ENCODE measurements around the gene SF3B1. TPM values are rescaled to one million over a fixed set of nuclear protein-coding genes. Genes with fewer than 3 reads are reported as not detected.
"Not testable (repeated sequence)": the region's sequence is repeated elsewhere in the genome, so short reads cannot be mapped to it uniquely, and the experiment has no call there.

Gene SF3B1
- total RNA-seq, 1 experiment from 2014 or later: 249 TPM

- BruUV-seq (replicated peaks): no TSS peak
- Mint-ChIP-seq H3K4me1 (ENCODE audit: low read depth, unreplicated experiment) (peaks cover 18% of the 10 kb centered on the region), H3K9me3 (ENCODE audit: low read depth, unreplicated experiment) (no peaks in the 10 kb centered on the region), H3K27ac (ENCODE audit: unreplicated experiment) (no peak overlapping the region), H3K27me3 (ENCODE audit: unreplicated experiment) (no peaks in the 10 kb centered on the region), H3K36me3 (ENCODE audit: insufficient read depth, unreplicated experiment) (no peaks in the 10 kb centered on the region), H3K4me3 (ENCODE audit: low read depth, unreplicated experiment) (no peak overlapping the region)
- DNase-seq: no peak
- no peak for TF ChIP-seq CTCF (IDR thresholded peaks at IDR 0.05; ENCODE audit: unreplicated experiment)
- intact Hi-C loops (cut with micrococcal nuclease; ENCODE audit: unreplicated experiment): loop anchor here (1.0 to 5.0 kb wide), 4 partner anchors 187 to 528 kb away; no protein-coding TSS in a partner anchor
- CTCF ChIA-PET: interaction anchor here (1.0 to 2.6 kb wide), 3 partner anchors 186 to 264 kb away, joined by 3 to 7 read pairs (median 4); no protein-coding TSS in a partner anchor
Observed at GRCh38 chr2:197378086-197378485, 56.7 kb downstream of the SF3B1 start.

- no peak for TF ChIP-seq CTCF (IDR thresholded peaks at IDR 0.05; ENCODE audit: unreplicated experiment)
- H3K9me3 Mint-ChIP-seq (ENCODE audit: low read depth, unreplicated experiment): no peaks in the 10 kb centered on the region
- no peaks in the 10 kb centered on the region for H3K27me3 Mint-ChIP-seq (ENCODE audit: unreplicated experiment)
- H3K27ac Mint-ChIP-seq (ENCODE audit: unreplicated experiment): no peak overlapping the region
- no TSS peak for BruUV-seq (replicated peaks)
- no peak for DNase-seq
- H3K36me3 Mint-ChIP-seq (ENCODE audit: insufficient read depth, unreplicated experiment): no peaks in the 10 kb centered on the region
- intact Hi-C loops (cut with micrococcal nuclease; ENCODE audit: unreplicated experiment): loop anchor here (1.0 to 5.0 kb wide), 5 partner anchors 67 to 527 kb away; partner anchors contain the start of gene ANKRD44
- peaks cover 18% of the 10 kb centered on the region for H3K4me1 Mint-ChIP-seq (ENCODE audit: low read depth, unreplicated experiment)
- CTCF ChIA-PET: interaction anchor here (0.7 to 2.6 kb wide), 3 partner anchors 104 to 339 kb away, joined by 3 to 7 read pairs (median 3); no protein-coding TSS in a partner anchor
- H3K4me3 Mint-ChIP-seq (ENCODE audit: low read depth, unreplicated experiment): no peak overlapping the region
Observed at GRCh38 chr2:197377670-197378069, 57.2 kb downstream of the SF3B1 start.

GRCh38 chr2:197372592-197372991 lies 62.2 kb downstream of the SF3B1 start:
- no TSS peak for BruUV-seq (replicated peaks)
- Mint-ChIP-seq H3K36me3 (ENCODE audit: insufficient read depth, unreplicated experiment) (no peaks in the 10 kb centered on the region), H3K9me3 (ENCODE audit: low read depth, unreplicated experiment) (no peaks in the 10 kb centered on the region), H3K4me3 (ENCODE audit: low read depth, unreplicated experiment) (no peak overlapping the region), H3K4me1 (ENCODE audit: low read depth, unreplicated experiment) (peaks cover 12% of the 10 kb centered on the region), H3K27ac (ENCODE audit: unreplicated experiment) (no peak overlapping the region), H3K27me3 (ENCODE audit: unreplicated experiment) (no peaks in the 10 kb centered on the region)
- intact Hi-C loops (cut with micrococcal nuclease; ENCODE audit: unreplicated experiment): no loop called here
- DNase-seq: no peak
- CTCF ChIA-PET: interaction anchor here (0.7 kb wide), 1 partner anchor 181 kb away, joined by 4 read pairs; no protein-coding TSS in a partner anchor
- TF ChIP-seq CTCF (IDR thresholded peaks at IDR 0.05; ENCODE audit: unreplicated experiment): no peak

- H3K9me3 Mint-ChIP-seq (ENCODE audit: low read depth, unreplicated experiment); H3K27me3 Mint-ChIP-seq (ENCODE audit: unreplicated experiment); BruUV-seq (replicated peaks); H3K27ac Mint-ChIP-seq (ENCODE audit: unreplicated experiment); DNase-seq; intact Hi-C loops (cut with micrococcal nuclease; ENCODE audit: unreplicated experiment); H3K4me3 Mint-ChIP-seq (ENCODE audit: low read depth, unreplicated experiment); H3K36me3 Mint-ChIP-seq (ENCODE audit: insufficient read depth, unreplicated experiment): not testable (repeated sequence)
- CTCF ChIA-PET: interaction anchor here (0.6 to 1.2 kb wide), 3 partner anchors 12 to 89 kb away, joined by 3 to 4 read pairs (median 3); no protein-coding TSS in a partner anchor
- peaks cover 12% of the 10 kb centered on the region for H3K4me1 Mint-ChIP-seq (ENCODE audit: low read depth, unreplicated experiment)
Observed at GRCh38 chr2:197370664-197371063, 64.2 kb downstream of the SF3B1 start.

GRCh38 chr2:197369933-197370320 lies 64.9 kb downstream of the SF3B1 start:
- no peaks in the 10 kb centered on the region for H3K9me3 Mint-ChIP-seq (ENCODE audit: low read depth, unreplicated experiment)
- intact Hi-C loops (cut with micrococcal nuclease; ENCODE audit: unreplicated experiment): no loop called here
- H3K4me3 Mint-ChIP-seq (ENCODE audit: low read depth, unreplicated experiment): peak overlapping the region; percentile 12
- TF ChIP-seq CTCF (IDR thresholded peaks at IDR 0.05; ENCODE audit: unreplicated experiment): no peak
- H3K36me3 Mint-ChIP-seq (ENCODE audit: insufficient read depth, unreplicated experiment): no peaks in the 10 kb centered on the region
- peak overlapping the region; percentile 21 for H3K27ac Mint-ChIP-seq (ENCODE audit: unreplicated experiment)
- peaks cover 12% of the 10 kb centered on the region for H3K4me1 Mint-ChIP-seq (ENCODE audit: low read depth, unreplicated experiment)
- BruUV-seq (replicated peaks): no TSS peak
- peak; percentile 36 for DNase-seq
- no peaks in the 10 kb centered on the region for H3K27me3 Mint-ChIP-seq (ENCODE audit: unreplicated experiment)
- CTCF ChIA-PET: interaction anchor here (1.0 to 1.2 kb wide), 2 partner anchors 11 to 59 kb away, joined by 3 to 4 read pairs; no protein-coding TSS in a partner anchor
